ENCODE measurements around the gene RIGI. TPM values are rescaled to one million over a fixed set of nuclear protein-coding genes. Genes with fewer than 3 reads are reported as not detected.
"Not testable (repeated sequence)": the region's sequence is repeated elsewhere in the genome, so short reads cannot be mapped to it uniquely, and the experiment has no call there.

Gene RIGI
- 10 to 100 TPM in 1 of 2 donors, 1 to 10 TPM in 1; 7.7 to 12.7 TPM for total RNA-seq
- long read RNA-seq, donor 1, partial matches to known transcripts, result 0 of 1 reads
- long read RNA-seq, donor 1, other reads (novel, unspliced or antisense), result 1 of 1 reads
- long read RNA-seq, donor 2, partial matches to known transcripts, result 17 of 21 reads
- long read RNA-seq, donor 2, other reads (novel, unspliced or antisense), result 4 of 21 reads

- peak; percentile 98 for DNase-seq (ENCODE audit: low spot score)
- intact Hi-C loops (cut with DNase I), result no loop called here
These were observed at the start of gene RIGI for GRCh38 chr9:32526041-32526706. RIGI (minus strand) TSS chr9:32526196; CDS start chr9:32526166, 30 bp downstream.

DNA sequence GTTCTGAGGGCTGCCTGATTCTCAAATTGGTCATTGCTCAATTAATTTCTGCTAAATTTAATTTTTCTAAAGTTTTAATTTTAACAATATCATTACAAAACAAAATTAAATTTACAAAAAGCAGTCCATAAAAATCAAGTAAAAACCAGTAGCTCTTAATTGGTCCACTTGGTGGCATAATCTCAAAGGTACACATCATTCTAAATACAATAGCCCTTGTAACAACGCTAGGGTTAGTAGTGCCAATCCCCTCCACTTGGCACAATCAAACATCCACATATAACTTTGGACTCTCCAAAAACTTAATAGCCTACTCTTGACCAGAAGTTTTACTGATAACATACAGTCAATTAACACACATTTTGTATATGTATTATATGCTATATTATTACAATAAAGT, 48.9 kb upstream of the RIGI start:
- no peak for DNase-seq (ENCODE audit: low spot score)
- intact Hi-C loops (cut with DNase I), result no loop called here

GRCh38 chr9:32573821-32574220, 47.8 kb upstream of the RIGI start:
- intact Hi-C loops (cut with DNase I), result no loop called here
- no peak for DNase-seq (ENCODE audit: low spot score)

DNA sequence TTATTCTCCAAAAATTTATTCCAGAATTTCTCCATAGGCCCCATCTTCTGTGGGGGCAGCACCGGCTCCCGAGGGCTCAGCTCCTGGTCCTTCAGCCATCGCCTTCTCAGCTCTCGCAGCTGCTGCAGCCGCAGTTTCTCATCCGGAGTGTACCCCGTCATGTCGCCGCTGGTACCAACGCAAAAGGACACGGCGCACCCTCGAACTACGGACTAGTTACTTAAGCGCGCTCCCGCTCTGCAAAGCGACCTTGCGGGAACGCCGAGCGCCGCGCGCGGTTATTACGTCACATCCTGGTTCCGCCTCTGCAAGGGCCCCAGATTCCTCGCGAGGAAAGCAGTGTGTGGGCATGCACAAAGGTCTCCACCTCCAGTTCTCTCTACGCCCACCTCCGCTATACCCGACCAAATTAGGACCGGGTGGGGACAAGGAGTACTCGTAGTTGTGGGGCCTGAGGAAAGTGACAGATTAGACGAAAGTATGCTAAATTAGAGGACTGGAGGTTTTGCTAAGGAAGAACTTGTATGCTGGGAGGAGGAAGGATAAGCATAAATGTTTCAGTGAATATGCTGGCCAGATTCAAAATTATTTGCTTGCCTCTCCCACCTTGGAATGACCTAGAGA, 47.0 kb upstream of the RIGI start, which contains the start of gene NDUFB6:
Gene NDUFB6, minus strand, starts transcription at position 260 of the 624 bp plus-strand sequence. Its CDS starts 99 bp downstream, at position 161.
- peak; percentile 99 for DNase-seq (ENCODE audit: low spot score)
- intact Hi-C loops (cut with DNase I), result no loop called here

- no peak for DNase-seq (ENCODE audit: low spot score)
- intact Hi-C loops (cut with DNase I), result no loop called here
These were observed 46.2 kb upstream of the RIGI start for GRCh38 chr9:32571969-32572899.

GRCh38 chr9:32570262-32570661, 44.3 kb upstream of the RIGI start:
- intact Hi-C loops (cut with DNase I), result loop anchor here in 1 of 2 donors (1.0 kb wide), 1 partner anchor 22 kb away; no protein-coding TSS in a partner anchor
- DNase-seq (ENCODE audit: low spot score), result no peak

- intact Hi-C loops (cut with DNase I), result no loop called here
- DNase-seq (ENCODE audit: low spot score), result no peak
These were observed 40.8 kb upstream of the RIGI start for GRCh38 chr9:32566770-32567169.

DNA sequence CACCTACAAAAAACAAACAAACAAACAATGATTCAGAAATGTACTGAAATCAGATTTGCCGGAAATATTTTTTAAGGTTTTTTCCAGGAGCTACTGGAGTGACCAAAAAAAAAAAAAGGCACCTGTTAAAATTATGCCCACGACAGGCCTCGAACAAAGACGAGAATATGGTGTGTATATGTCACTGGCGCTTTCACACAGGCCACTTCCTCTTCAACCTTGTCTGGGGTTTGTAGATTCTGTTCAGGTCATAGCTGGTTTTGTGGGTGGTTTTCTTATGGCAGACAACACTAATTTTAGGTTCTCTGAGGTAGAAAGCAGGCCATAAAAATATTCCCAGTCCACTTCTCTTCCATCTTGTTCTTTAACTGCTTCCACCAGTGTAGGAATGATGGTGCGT, 40.0 kb upstream of the RIGI start:
- intact Hi-C loops (cut with DNase I), result no loop called here
- no peak for DNase-seq (ENCODE audit: low spot score)

DNA sequence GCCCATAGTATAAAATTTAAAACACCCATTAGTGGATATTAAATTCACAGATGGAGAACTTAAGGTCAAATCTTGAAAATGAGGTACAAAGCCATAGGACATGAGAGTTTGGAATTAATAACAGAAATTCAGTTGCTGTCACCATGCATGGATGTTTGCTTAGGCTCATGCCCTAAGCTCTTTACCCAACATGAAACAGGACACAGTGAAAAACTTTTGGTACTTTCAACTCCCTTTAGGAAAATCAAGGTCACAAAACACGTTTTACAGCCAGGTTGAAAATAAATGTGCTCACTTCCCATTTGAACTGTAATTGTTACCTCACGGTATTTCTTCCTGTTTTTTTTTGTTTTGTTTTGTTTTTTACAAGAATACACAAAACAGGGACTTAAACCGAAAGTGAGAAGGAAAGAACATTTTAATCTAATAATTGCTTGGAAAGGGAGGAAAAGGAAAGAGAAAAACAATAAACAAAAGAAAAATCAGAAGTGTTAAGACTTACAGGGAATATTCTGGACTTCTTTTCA, 32.5 kb upstream of the RIGI start:
- no peak for DNase-seq (ENCODE audit: low spot score)
- intact Hi-C loops (cut with DNase I), result no loop called here

- intact Hi-C loops (cut with DNase I), result no loop called here
- no peak for DNase-seq (ENCODE audit: low spot score)
These were observed 28.6 kb upstream of the RIGI start for GRCh38 chr9:32554591-32554990.

DNA sequence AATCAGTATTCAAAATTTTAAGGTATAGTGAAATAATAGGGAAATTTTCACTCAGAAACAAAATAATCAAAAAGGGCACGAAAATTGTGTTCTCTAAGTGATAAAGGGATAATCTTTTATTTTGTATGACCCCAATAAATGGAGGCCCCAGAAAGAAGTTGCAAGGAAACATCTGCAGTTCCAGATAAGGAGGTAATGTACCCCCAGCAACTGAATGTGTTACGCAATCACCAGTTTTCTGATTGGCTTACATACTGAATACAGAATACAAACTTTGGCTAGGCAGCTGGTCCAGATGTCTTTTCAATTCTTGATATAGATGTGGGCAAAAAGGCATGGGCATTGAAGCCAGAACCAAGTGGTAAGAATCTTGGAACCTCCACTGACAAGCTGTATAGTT, 28.1 kb upstream of the RIGI start:
- intact Hi-C loops (cut with DNase I), result no loop called here
- DNase-seq (ENCODE audit: low spot score), result no peak

DNA sequence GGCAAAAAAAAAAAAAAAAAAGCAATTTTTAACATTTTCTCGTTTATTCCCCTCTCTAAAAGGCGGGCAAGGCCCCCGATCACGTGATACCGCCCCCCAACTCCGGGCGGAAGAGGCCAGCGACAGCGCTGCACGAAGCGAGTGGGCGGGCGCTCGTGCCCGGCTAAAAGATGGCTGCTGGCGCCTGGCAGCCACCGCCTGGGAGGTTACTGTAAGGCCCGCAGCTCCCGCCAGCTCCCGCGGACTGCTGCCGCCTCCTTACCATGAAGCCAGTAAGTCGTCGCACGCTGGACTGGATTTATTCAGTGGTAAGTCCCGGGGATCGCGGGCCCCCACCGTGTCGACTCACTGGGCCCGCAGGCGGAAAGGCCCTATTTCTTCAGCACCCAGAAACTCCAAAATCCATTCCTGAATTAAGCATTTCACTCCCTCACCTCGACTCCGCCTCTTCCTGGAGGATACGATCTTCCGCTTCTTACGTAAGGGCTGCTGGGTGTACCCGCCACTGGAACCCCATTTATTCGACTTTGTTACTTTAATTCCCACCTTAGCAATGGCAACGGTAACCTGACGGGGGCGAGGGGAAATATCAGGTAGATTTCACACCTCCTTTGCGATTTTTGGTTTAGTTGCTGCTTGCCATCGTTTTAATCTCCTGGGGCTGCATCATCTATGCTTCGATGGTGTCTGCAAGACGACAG, 26.3 kb upstream of the RIGI start, which contains the start of the genes SMIM27 and TOPORS:
Gene SMIM27, plus strand, starts transcription at position 156 of the 701 bp plus-strand sequence. Its CDS starts 108 bp downstream, at position 264.
Gene TOPORS, minus strand, starts transcription at position 415 of the 701 bp plus-strand sequence. Its CDS starts 150 bp downstream, at position 265.
- intact Hi-C loops (cut with DNase I), result no loop called here
- DNase-seq (ENCODE audit: low spot score), result peak; percentile 98

DNA sequence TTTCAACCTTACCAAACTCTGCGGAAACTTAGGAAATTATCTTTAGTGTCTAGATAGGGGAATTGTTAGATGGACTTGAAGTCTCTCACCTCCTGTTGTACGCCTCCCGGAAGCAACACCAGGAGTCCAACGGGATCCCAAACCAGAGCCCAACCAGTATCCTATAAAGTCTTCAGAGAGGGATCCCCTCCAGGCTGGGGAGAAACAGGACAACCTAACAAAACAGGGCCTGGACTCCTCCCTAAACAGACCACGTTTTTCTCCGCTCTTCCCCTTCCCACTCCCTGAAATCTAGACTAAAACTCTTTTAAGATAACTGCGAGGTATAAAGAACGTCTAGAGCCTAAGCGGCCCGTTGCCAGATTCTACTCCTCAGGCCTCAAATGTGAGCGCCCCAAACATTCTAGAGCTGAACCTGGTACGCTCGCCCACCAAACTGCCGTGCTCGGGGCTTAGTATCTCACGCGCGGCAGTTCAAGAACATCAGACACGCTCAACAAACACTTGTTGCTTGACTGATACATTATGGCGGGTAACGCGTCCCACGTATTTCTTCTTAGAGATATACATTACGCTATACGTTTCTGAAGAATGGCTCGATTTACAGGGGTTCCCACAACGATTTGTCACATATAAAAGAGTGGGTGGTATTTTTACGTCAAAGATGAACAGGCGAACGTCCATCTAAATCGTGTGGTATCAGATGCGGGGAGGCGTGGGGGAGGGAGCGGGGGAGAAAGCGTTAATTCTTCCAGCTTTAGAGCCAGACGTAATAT, 25.5 kb upstream of the RIGI start:
- intact Hi-C loops (cut with DNase I), result no loop called here
- DNase-seq (ENCODE audit: low spot score), result no peak

GRCh38 chr9:32550562-32551275, 24.7 kb upstream of the RIGI start:
- intact Hi-C loops (cut with DNase I), result no loop called here

GRCh38 chr9:32550150-32550561, 24.2 kb upstream of the RIGI start:
- DNase-seq (ENCODE audit: low spot score), result no peak
- intact Hi-C loops (cut with DNase I), result no loop called here

More at GRCh38 chr9:32550562-32551275, 24.7 kb upstream of the RIGI start:
- peak; percentile 97 for DNase-seq (ENCODE audit: low spot score)

GRCh38 chr9:32548213-32548612, 22.2 kb upstream of the RIGI start:
- intact Hi-C loops (cut with DNase I), result loop anchor here in 1 of 2 donors (1.0 kb wide), 1 partner anchor 22 kb away; no protein-coding TSS in a partner anchor
- not testable (repeated sequence) for DNase-seq (ENCODE audit: low spot score)

DNA sequence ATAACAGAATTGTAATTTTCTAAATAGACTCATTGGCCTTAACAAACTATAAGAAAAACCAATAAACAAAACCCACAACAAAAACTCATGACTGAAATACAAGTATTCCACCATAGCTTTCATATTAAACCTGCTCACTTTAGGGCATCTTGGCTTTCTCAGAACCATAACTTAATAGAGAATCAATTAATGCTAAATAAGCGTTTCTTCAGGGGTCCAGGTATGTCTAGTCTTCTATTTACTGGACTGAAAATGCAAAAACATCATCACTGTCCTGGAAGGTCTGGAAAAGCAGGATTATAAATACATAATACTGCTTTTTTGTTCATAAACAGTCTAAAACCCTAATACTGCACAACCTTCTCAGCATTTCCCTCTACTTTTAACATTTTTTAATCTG, 19.9 kb upstream of the RIGI start:
- intact Hi-C loops (cut with DNase I), result no loop called here
- no peak for DNase-seq (ENCODE audit: low spot score)

Data from posterior vena cava (tissue), 2 donors.